H7 (cell line): ENCODE data around the gene RIMKLA. TPM values are rescaled to one million over a fixed set of nuclear protein-coding genes. Genes with fewer than 3 reads are reported as not detected.

Experiments
- DNase-seq: peaks from one replicate; pipeline ENCODE4 v3.0.0; 2012
- H3K27me3 ChIP-seq: 2 replicates; pipeline ENCODE4 v1.6.0; 2011; ENCODE audit warnings: mild to moderate bottlenecking, low read length; ENCODE audit not compliant: control insufficient read depth, insufficient read depth
- H3K36me3 ChIP-seq: replicated peaks from 2 replicates; pipeline ENCODE4 v1.5.1; 2011; ENCODE audit warnings: low read length; ENCODE audit not compliant: control insufficient read depth, insufficient read depth
- H3K4me3 ChIP-seq: 2 replicates; pipeline ENCODE4 v1.5.1; 2011; ENCODE audit warnings: low read depth, mild to moderate bottlenecking, control low read depth, low read length, moderate library complexity; ENCODE audit not compliant: insufficient read depth
- total RNA-seq: library from RNA; depleted of rRNA; stranded (reverse); fragments of >200 nt; shearing (Covaris generic); gene quantifications from 2 replicates; pipeline ENCODE4 v1.2.3, GENCODE V29; 2014

Gene RIMKLA
- total RNA-seq, 1 experiment from 2014 or later = 1.1 TPM

GRCh38 chr1:42399315-42400100 lies 18.9 kb downstream of the RIMKLA start:
- Histone ChIP-seq H3K27me3 (no peaks in the 10 kb centered on the region), H3K36me3 (no peaks in the 10 kb centered on the region), H3K4me3 (no peak overlapping the region)
- no peak for DNase-seq

GRCh38 chr1:42403880-42404400 lies 23.3 kb downstream of the RIMKLA start:
- no peak overlapping the region for H3K4me3 ChIP-seq
- no peak for DNase-seq
- no peaks in the 10 kb centered on the region for H3K36me3 ChIP-seq
- no peaks in the 10 kb centered on the region for H3K27me3 ChIP-seq

GRCh38 chr1:42414551-42415496 lies 34.2 kb downstream of the RIMKLA start:
- DNase-seq = no peak
- Histone ChIP-seq H3K36me3 (no peaks in the 10 kb centered on the region), H3K27me3 (no peaks in the 10 kb centered on the region), H3K4me3 (no peak overlapping the region)

- no peak for DNase-seq
Measured at GRCh38 chr1:42417166-42417565, 36.6 kb downstream of the RIMKLA start.

GRCh38 chr1:42418516-42418915 lies 37.9 kb downstream of the RIMKLA start:
- Histone ChIP-seq H3K36me3 (no peaks in the 10 kb centered on the region), H3K4me3 (no peak overlapping the region), H3K27me3 (no peaks in the 10 kb centered on the region)
- DNase-seq = peak; percentile 30

More at GRCh38 chr1:42417166-42417565, 36.6 kb downstream of the RIMKLA start:
- H3K27me3 ChIP-seq = no peaks in the 10 kb centered on the region
- no peak overlapping the region for H3K4me3 ChIP-seq
- H3K36me3 ChIP-seq = no peaks in the 10 kb centered on the region

GRCh38 chr1:42419126-42419821 lies 38.7 kb downstream of the RIMKLA start:
- DNase-seq = no peak
- no peak overlapping the region for H3K4me3 ChIP-seq

GRCh38 chr1:42420121-42420520 lies 39.5 kb downstream of the RIMKLA start:
- Histone ChIP-seq H3K27me3 (no peaks in the 10 kb centered on the region), H3K36me3 (no peaks in the 10 kb centered on the region), H3K4me3 (no peak overlapping the region)
- DNase-seq = no peak

More at GRCh38 chr1:42419126-42419821, 38.7 kb downstream of the RIMKLA start:
- no peaks in the 10 kb centered on the region for H3K27me3 ChIP-seq
- no peaks in the 10 kb centered on the region for H3K36me3 ChIP-seq

- DNase-seq = no peak
- no peaks in the 10 kb centered on the region for H3K27me3 ChIP-seq
- H3K4me3 ChIP-seq = no peak overlapping the region
- no peaks in the 10 kb centered on the region for H3K36me3 ChIP-seq
Measured at GRCh38 chr1:42420911-42421585, 40.5 kb downstream of the RIMKLA start.

GRCh38 chr1:42422737-42423136 lies 42.1 kb downstream of the RIMKLA start:
- DNase-seq = no peak
- Histone ChIP-seq H3K4me3 (no peak overlapping the region), H3K36me3 (no peaks in the 10 kb centered on the region), H3K27me3 (no peaks in the 10 kb centered on the region)

GRCh38 chr1:42423681-42424080 lies 43.1 kb downstream of the RIMKLA start:
- H3K36me3 ChIP-seq = no peaks in the 10 kb centered on the region
- no peaks in the 10 kb centered on the region for H3K27me3 ChIP-seq
- no peak overlapping the region for H3K4me3 ChIP-seq
- DNase-seq = no peak

- Histone ChIP-seq H3K4me3 (no peak overlapping the region), H3K36me3 (no peaks in the 10 kb centered on the region)
- DNase-seq = no peak
Measured at GRCh38 chr1:42424201-42424600, 43.6 kb downstream of the RIMKLA start.

GRCh38 chr1:42427240-42427639 lies 46.6 kb downstream of the RIMKLA start:
- Histone ChIP-seq H3K4me3 (no peak overlapping the region), H3K36me3 (no peaks in the 10 kb centered on the region), H3K27me3 (no peaks in the 10 kb centered on the region)
- no peak for DNase-seq

More at GRCh38 chr1:42424201-42424600, 43.6 kb downstream of the RIMKLA start:
- H3K27me3 ChIP-seq = no peaks in the 10 kb centered on the region

GRCh38 chr1:42429603-42430002 lies 49.0 kb downstream of the RIMKLA start:
- no peak for DNase-seq
- Histone ChIP-seq H3K27me3 (no peaks in the 10 kb centered on the region; the same call in 1 of the 2 replicates), H3K4me3 (no peak overlapping the region), H3K36me3 (no peaks in the 10 kb centered on the region)
